NCI-H345 treated with DMSO at 0.1 percent for 48 hours (cell line): ENCODE results near the gene RAD50.

Experiments used
- DNase-seq: peaks from one replicate; lab custom pipeline; 2025; ENCODE audit not compliant: unreplicated experiment; lab: John Stamatoyannopoulos, UW

The RAD50 gene

GRCh38 chr5:132659598-132660493 is 103.1 kb downstream of the RAD50 start:
- DNase-seq: no peak

- DNase-seq: no peak
Measured at GRCh38 chr5:132661231-132662003, 104.6 kb downstream of the RAD50 start.

DNA sequence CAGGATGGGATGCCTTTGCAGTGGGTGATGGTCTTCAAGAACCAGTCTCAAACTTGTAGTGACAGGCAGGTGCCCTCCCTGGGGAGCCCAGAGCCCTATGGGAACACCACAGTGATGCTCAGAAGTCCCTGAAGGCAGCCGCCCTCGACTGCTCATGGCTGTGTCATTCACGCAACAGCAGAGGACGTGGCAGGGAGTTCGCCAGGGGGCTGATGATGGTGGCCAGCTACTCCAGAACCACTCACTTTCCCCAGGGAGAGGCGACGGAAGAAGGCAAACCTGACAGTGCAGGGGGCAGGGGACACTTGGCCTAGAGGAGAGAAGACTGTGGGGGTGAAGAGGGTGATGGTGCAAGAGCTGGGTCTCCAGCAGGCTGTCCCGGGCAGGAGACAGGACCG is 105.2 kb downstream of the RAD50 start:
- no peak for DNase-seq

GRCh38 chr5:132662925-132663770 is 106.4 kb downstream of the RAD50 start:
- DNase-seq: no peak

GRCh38 chr5:132663771-132664695 is 107.3 kb downstream of the RAD50 start:
- DNase-seq: no peak

GRCh38 chr5:132664696-132665209 is 108.0 kb downstream of the RAD50 start:
- no peak for DNase-seq

DNA sequence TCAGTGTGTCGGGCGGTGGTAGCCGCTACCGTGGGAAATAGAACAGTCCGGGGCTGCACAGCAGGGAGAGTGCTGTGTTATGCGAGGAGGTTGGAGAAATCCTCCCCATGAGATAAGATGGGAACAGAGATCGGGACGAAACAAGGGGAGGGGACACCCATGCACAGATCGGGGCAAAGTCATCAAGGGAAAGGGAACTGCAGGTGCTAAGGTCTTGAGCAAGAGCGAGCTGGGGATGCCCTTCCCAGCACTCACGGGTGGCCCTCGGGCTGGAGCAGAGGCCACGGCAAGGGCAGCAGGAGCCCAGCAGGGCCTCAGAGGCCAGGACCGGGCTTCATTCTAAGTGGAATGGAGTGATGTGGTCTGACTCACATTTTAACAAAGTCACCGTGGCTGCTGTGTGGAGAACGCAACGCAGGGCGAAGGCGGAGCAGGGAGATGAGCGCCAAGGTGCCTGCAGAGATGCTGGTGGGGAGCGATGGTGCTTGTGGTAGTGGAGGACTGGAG is 108.8 kb downstream of the RAD50 start:
- no peak for DNase-seq

DNA sequence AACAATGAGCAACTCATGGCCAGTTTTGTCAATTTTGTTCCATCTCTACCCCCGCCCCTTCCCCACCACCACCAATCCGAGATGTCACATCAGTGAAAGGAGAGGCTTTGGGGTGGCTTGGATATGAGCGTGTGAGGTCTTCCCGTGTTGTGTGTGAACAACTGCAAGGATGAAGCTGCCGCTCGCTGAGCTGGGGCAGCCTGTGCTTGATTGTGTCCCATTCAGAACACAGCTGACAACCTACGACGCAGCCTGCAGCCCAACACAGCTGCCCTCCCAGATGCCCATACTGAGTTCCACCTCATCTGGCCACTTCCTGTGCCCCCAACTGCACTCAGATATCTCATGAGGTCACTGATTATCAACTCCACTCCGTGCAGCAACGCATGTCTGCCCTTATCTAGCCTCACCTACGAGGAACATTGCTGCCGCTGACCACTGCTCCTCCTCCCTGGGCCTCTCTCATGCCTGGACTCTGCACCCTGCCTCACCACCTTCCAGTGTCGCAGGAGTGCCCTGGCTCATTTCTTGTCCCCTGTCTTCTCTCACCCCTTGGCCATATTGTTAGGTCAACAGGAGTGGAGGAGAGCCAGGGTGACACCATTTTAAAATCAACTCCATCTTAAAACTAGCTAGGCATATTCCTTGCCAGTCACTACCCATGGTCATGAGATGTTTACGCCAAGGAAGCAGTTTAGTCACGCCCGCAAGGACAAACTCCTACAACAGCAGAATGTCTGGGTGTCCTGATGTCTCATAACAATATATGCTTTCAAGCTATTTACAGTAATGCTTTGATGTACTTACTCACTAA is 109.7 kb downstream of the RAD50 start:
- DNase-seq: no peak

- DNase-seq: no peak
Measured at GRCh38 chr5:132667309-132667708, 110.5 kb downstream of the RAD50 start.

GRCh38 chr5:132667761-132668705 is 111.3 kb downstream of the RAD50 start:
- no peak for DNase-seq

GRCh38 chr5:132668706-132669454 is 112.1 kb downstream of the RAD50 start:
- DNase-seq: no peak

GRCh38 chr5:132669455-132669820 is 112.7 kb downstream of the RAD50 start:
- no peak for DNase-seq

GRCh38 chr5:132669966-132670882 is 113.4 kb downstream of the RAD50 start:
- DNase-seq: no peak

- no peak for DNase-seq
Measured at GRCh38 chr5:132671000-132671399, 114.2 kb downstream of the RAD50 start.

- no peak for DNase-seq
Measured at GRCh38 chr5:132673488-132673887, 116.7 kb downstream of the RAD50 start.
